GM21528 (cell line): ENCODE measurements around the gene ARL4A.

Experiments used
- ATAC-seq: cut with Tn5 transposase; IDR thresholded peaks from one replicate; pipeline ENCODE4 v1.9.1; 2021; ENCODE audit warnings: mild to moderate bottlenecking, moderate library complexity; ENCODE audit not compliant: unreplicated experiment, low FRiP score

The ARL4A gene

DNA sequence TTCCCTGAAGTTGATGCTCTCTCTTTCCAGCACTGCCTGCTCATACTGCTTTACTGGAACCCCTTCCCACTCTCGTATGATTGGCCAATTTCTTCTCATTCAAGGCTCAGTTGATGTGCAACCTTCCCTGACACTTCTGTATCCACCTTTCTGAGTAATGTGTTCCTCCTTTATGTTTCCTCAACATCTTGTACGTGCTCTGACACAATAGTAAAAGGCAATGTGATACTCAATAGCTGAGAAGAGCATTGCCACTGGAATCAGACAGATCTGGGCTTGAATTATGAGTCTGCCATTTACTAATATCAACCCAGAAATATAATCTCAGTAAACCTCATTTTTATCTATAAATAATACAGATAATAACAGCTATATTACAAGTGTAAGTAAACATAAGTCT lies 34.7 kb downstream of the ARL4A start:
- ATAC-seq, result no peak

- no peak for ATAC-seq
Observed at GRCh38 chr7:12722636-12723605, 35.5 kb downstream of the ARL4A start.

GRCh38 chr7:12725575-12726316 lies 38.3 kb downstream of the ARL4A start:
- ATAC-seq, result no peak

GRCh38 chr7:12726908-12727307 lies 39.5 kb downstream of the ARL4A start:
- ATAC-seq, result no peak

DNA sequence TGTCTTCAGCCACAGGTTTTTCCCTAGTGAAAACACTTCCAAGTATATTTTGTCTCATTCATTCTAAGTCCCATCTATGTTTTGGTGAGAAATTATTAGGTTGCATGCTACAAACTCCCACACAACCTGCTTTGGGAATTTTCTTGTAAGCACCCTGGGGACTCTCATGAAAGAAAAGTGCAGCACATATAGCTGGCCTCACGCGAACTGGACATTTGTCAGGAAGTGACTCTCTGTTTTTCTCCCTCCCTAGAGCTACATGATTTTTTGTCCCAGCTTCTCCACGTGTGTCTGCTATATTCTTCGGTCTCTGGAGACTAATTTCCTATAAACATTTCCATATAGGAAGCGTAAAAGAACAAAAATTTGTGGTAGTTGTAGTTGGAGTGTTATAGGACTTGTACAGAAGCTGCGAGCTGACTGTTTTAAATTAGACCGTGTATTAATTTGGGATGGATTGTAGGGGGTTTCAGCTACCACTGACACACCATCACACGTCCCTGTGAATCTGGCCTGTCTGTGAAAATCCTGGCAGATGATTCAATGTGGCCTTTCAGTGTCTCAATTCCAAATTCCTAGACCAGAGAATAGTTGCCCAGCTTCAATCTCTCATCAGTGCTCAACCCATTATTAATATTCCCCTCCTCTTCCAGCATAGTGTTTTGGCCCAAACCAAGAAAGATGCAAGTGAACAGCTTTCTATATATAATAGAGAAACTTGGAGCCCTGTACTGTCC lies 40.2 kb downstream of the ARL4A start:
- ATAC-seq, result no peak

DNA sequence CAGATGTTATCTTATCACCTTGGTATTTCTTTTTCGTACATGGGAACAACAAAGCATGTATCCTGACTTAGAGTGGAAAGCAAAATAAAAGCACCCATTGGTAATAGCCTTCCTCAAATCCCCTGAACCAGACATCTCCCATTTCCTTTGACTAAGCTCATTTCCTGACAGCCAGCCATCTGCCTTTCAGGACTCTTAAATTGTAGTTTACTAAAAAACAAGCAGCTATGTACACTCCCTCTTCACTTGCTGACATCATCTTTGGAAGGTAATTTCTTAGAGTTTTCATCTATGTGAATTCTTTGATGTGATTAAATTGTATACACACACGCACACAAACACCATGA lies 40.7 kb downstream of the ARL4A start:
- ATAC-seq, result no peak

GRCh38 chr7:12729112-12729511 lies 41.7 kb downstream of the ARL4A start:
- ATAC-seq, result no peak

DNA sequence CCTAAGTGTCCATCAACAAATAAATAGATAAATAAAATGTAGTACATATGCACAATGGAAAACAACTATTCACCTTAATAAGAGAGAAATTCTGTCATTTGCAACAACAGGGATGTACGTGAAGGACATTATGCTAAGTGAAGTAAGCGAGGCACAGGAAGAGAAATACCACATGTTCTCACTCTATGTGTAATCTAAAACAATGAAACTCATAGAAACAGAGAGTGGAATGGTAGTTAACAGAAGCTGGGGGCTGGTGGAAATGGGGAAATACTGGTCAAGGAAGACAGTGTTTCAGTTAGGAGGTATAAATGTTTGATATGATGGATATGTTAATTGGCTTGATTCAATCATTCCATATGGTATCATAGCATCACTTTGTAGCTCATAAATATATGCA lies 43.1 kb downstream of the ARL4A start:
- ATAC-seq, result no peak

DNA sequence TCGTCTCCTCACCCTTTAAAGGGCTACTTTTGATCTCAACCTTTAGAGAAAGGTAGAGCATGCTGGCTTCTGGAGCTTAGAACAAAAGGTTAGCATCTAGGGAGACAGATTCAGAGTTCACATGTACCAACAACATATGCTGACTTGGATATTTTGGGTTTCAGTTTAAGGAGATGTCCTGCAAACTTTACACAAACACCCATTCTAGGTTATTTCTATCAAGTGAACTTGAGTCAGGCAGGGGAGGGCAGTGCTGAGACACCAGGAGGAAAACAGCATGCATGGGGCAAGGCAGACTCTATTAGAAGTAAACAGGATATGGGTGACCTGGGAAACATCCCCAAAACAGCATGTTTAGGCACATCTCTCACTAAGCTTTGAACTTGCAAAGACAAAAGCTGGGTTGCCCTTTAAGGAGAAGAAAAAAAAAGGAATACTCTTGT lies 43.8 kb downstream of the ARL4A start:
- ATAC-seq, result no peak

DNA sequence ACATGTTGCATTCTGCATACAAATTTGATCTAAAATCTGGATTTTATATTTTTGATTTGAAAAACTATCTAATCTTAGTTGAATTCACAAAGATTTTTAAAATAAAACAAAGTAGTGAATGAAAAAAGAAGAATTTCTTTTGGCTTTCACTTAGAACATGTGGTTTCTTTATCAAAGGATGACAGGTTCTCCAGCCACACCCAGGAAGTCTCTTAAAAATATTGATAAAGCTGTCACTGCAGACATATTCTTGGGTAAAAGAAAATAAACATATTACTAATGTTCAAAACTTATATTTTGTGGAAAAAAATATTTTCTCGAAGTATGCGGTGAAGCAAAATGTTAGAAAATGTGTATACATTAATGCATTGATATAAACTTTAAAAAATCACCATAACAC lies 44.3 kb downstream of the ARL4A start:
- ATAC-seq, result no peak

GRCh38 chr7:12732428-12732827 lies 45.0 kb downstream of the ARL4A start:
- ATAC-seq, result no peak

DNA sequence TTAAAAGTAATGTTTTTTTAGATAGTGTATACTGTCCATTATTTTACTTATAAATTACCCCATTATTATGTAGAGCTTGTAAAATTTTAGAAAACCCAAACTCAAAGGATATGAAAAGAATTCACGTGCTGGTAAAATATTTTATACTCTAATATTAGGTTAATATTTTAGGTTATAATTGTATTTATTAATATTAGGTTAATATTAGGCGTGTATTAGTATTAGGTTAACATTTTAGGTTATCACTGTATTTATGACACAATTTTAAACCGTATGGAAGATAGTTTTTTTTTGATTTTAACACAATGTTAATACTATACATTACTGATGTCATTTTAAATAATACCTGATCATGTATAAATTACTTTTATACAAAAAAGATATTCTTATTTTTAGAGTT lies 48.5 kb downstream of the ARL4A start:
- no peak for ATAC-seq

DNA sequence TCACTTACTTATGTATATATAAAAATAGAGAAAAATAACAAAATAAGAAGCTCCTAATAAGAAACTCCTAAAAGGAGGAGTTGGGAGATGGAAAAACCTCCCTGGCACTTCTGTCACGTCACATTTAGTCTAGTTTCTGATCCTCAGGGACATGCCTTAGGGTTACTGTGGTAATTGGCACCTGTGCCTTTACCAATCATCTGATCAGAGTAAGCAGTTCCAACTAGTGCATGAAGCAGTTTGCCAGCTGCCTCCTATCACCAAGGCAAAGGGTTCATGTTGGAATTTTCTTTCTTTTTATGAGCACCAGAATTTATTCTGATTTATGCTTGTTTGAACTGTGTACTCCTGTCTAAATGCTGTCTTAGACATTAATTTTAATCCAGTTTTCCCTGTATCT lies 49.9 kb downstream of the ARL4A start:
- no peak for ATAC-seq

DNA sequence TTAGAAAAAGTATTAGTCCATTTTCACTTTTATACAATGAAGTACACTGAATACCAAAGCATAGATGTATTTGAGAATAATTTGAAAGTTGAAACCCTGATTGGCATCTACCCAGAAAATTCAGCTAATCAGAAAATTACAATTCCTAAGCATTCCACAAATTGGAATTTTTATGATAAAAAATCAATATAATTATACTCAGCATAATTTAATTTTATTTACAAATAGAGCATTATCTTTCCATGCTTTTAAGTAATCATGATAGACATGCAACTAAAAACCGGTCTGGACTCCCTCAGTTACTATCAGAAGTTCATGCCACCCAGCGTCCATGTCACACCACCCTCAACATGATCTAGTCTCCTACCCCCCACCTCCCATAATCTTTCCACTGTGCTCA lies 50.4 kb downstream of the ARL4A start:
- ATAC-seq, result no peak

GRCh38 chr7:12738665-12739064 lies 51.2 kb downstream of the ARL4A start:
- no peak for ATAC-seq
